Left ventricle myocardium superior (tissue), 1 donor: ENCODE data around the gene C8B. TPM values are rescaled to one million over a fixed set of nuclear protein-coding genes. Genes with fewer than 3 reads are reported as not detected.
A peak's percentile ranks its signal among the peaks of the same experiment; 100 is the strongest.

Experiments used
- ATAC-seq: fragments of 200-7000 bp; cut with Tn5 transposase; one replicate; pipeline ENCODE4 v1.9.1; 2020; ENCODE audit warnings: mild to moderate bottlenecking, moderate library complexity
- DNase-seq: peaks from one replicate; pipeline ENCODE4 v3.0.0-alpha.2; 2020
- intact Hi-C: fragments of 100-400 bp; cut with micrococcal nuclease; formaldehyde crosslinking; loops from one replicate; pipeline ENCODE4 v1.11.0; 2022
- total RNA-seq: library from RNA; stranded (reverse); fragmentation: NEBNext Ultra II Directional; extraction: Animal tissue kit (Norgen Biotek cat#: 25700); gene quantifications from one replicate; pipeline ENCODE4 v1.2.1, GENCODE V29; 2021
- donor health status: DM: no; HTN: yes; CAD: no; lungs with severe emphysema.

The C8B gene
- total RNA-seq, 1 donor from 2014 or later = not detected

- peak; percentile 91 for ATAC-seq
- intact Hi-C loops = no loop called here
These were observed 55.3 kb downstream of the C8B start for GRCh38 chr1:56910441-56910985.

GRCh38 chr1:56908619-56909221, 57.1 kb downstream of the C8B start:
- intact Hi-C loops = no loop called here
- ATAC-seq = no peak
- no peak for DNase-seq

More at GRCh38 chr1:56910441-56910985, 55.3 kb downstream of the C8B start:
- DNase-seq = no peak

- DNase-seq (no peak), ATAC-seq (no peak)
- intact Hi-C loops = no loop called here
These were observed 60.1 kb downstream of the C8B start for GRCh38 chr1:56905667-56906066.

- DNase-seq (no peak), ATAC-seq (no peak)
- intact Hi-C loops = no loop called here
These were observed 61.0 kb downstream of the C8B start for GRCh38 chr1:56904663-56905397.

GRCh38 chr1:56903778-56904177, 62.0 kb downstream of the C8B start:
- intact Hi-C loops = no loop called here
- no peak for DNase-seq
- ATAC-seq = no peak

- ATAC-seq = no peak
- no peak for DNase-seq
- intact Hi-C loops = no loop called here
These were observed 64.1 kb downstream of the C8B start for GRCh38 chr1:56901716-56902115.

GRCh38 chr1:56898879-56899278, 66.9 kb downstream of the C8B start:
- DNase-seq (no peak), ATAC-seq (no peak)
- intact Hi-C loops = no loop called here

GRCh38 chr1:56898005-56898373, 67.8 kb downstream of the C8B start:
- ATAC-seq = no peak
- intact Hi-C loops = no loop called here
- DNase-seq = no peak

GRCh38 chr1:56897150-56898004, 68.4 kb downstream of the C8B start:
- DNase-seq (no peak), ATAC-seq (peak; percentile 78)

GRCh38 chr1:56894014-56894413, 71.8 kb downstream of the C8B start:
- intact Hi-C loops = no loop called here
- DNase-seq (no peak), ATAC-seq (no peak)

More at GRCh38 chr1:56897150-56898004, 68.4 kb downstream of the C8B start:
- intact Hi-C loops = no loop called here

GRCh38 chr1:56890229-56890628, 75.6 kb downstream of the C8B start:
- ATAC-seq (no peak), DNase-seq (no peak)
- intact Hi-C loops = no loop called here

GRCh38 chr1:56881417-56881816, 84.4 kb downstream of the C8B start:
- DNase-seq = no peak
- ATAC-seq = no peak
- intact Hi-C loops = no loop called here

GRCh38 chr1:56880774-56881173, 85.0 kb downstream of the C8B start:
- DNase-seq = no peak
- intact Hi-C loops = no loop called here
- ATAC-seq = no peak

Other genes starting within 250 kb of the C8B start
- 15.2 TPM for gene FYB2, start 146.6 kb downstream of the C8B start, total RNA-seq
- gene C8A, start 111.2 kb downstream of the C8B start, total RNA-seq = not detected